Panc1 (cell line): ENCODE data around the gene NDNF. TPM values are rescaled to one million over a fixed set of nuclear protein-coding genes. Genes with fewer than 3 reads are reported as not detected.

Experiments used
- ATAC-seq: fragments of 200-7000 bp; cut with Tn5 transposase; 2 replicates; pipeline ENCODE4 v1.9.1; 2020; ENCODE audit warnings: mild to moderate bottlenecking, moderate library complexity
- BruUV-seq: library from RNA; stranded (reverse); fragments of 400-500 nt; replicated peaks from 2 replicates; lab custom pipeline; 2021; lab: Mats Ljungman, UMichigan
- CTCF ChIA-PET: fragments of 300-600 bp; sonication (Branson Sonifier 250); formaldehyde crosslinking; loops from one replicate; lab custom pipeline; 2022; ENCODE audit warnings: antibody characterized with exemption; lab: Charles Lee
- POLR2A ChIA-PET: fragments of 300-600 bp; sonication (Branson Sonifier 250); formaldehyde crosslinking; loops from one replicate; lab custom pipeline; 2022; ENCODE audit warnings: antibody characterized with exemption; lab: Charles Lee
- DNase-seq: peaks from one replicate; pipeline ENCODE4 v3.0.0-alpha.2; 2010; ENCODE audit warnings: low read depth, low spot score
- H3K27ac ChIP-seq: 2 replicates; pipeline ENCODE4 v1.5.1; 2011; ENCODE audit warnings: mild to moderate bottlenecking, low read length, inconsistent platforms
- H3K27me3 ChIP-seq: fragments of 200-500 bp; sonication (Bioruptor generic); 2 replicates; pipeline ENCODE4 v1.6.0; 2014; ENCODE audit warnings: low read length, inconsistent platforms; ENCODE audit not compliant: control insufficient read depth, insufficient read depth
- H3K36me3 ChIP-seq: fragments of 200-500 bp; sonication (Bioruptor generic); 2 replicates; pipeline ENCODE4 v1.5.1; 2014; ENCODE audit warnings: inconsistent platforms, mild to moderate bottlenecking, low read length, moderate library complexity; ENCODE audit not compliant: control insufficient read depth, insufficient read depth
- H3K4me1 ChIP-seq: 2 replicates; pipeline ENCODE4 v1.5.1; 2011; ENCODE audit warnings: inconsistent platforms, mild to moderate bottlenecking, low read length, moderate library complexity; ENCODE audit not compliant: control insufficient read depth, insufficient read depth
- H3K4me3 ChIP-seq, 2 experiments: 2 replicates each; pipeline ENCODE4 v1.5.1; 2011 to 2012; ENCODE audit warnings: low read depth in 2 of 2, low read length in 2 of 2, mild to moderate bottlenecking in 2 of 2, inconsistent platforms in 1 of 2, moderate library complexity in 1 of 2
- H3K9me3 ChIP-seq: fragments of 200-500 bp; sonication (Bioruptor generic); 2 replicates; pipeline ENCODE4 v1.5.1; 2014; ENCODE audit warnings: low read depth, mild to moderate bottlenecking, inconsistent platforms, low read length, moderate library complexity; ENCODE audit not compliant: control insufficient read depth, insufficient read depth
- POLR2AphosphoS5 ChIP-seq: IDR thresholded peaks from 2 replicates; pipeline ENCODE4 v1.6.1; 2012; ENCODE audit warnings: mild to moderate bottlenecking, low read depth, low read length, moderate library complexity
- REST ChIP-seq, 2 experiments: IDR thresholded peaks; 2 replicates each; pipeline ENCODE4 v1.6.1; 2011 to 2012; ENCODE audit warnings: low read depth in 2 of 2, control low read depth in 1 of 2, low read length in 1 of 2, mild to moderate bottlenecking in 1 of 2, moderate library complexity in 1 of 2; ENCODE audit not compliant: insufficient read depth in 1 of 2
- SIN3A ChIP-seq: IDR thresholded peaks from 2 replicates; pipeline ENCODE4 v1.6.1; 2012; ENCODE audit warnings: low read depth, mild to moderate bottlenecking, low read length, moderate library complexity, borderline replicate concordance; ENCODE audit not compliant: insufficient read depth
- TCF7L2 ChIP-seq: IDR thresholded peaks from 2 replicates; pipeline ENCODE4 v1.6.1; 2011; ENCODE audit warnings: mild to moderate bottlenecking, low read depth, low read length, inconsistent platforms
- in situ Hi-C: cut with HindIII; loops from 2 replicates; pipeline ENCODE4 v1.10.0; 2016; ENCODE audit warnings: low sequenced_read_pairs, low pct_unique_long_range_greater_than_20kb
- intact Hi-C: fragments of 100-400 bp; cut with micrococcal nuclease; formaldehyde crosslinking; loops from one replicate; pipeline ENCODE4 v1.10.0; 2022; ENCODE audit not compliant: unreplicated experiment
- total RNA-seq: library from RNA; stranded (reverse); gene quantifications from one replicate; pipeline ENCODE4 v1.2.1, GENCODE V29; 2021; ENCODE audit not compliant: unreplicated experiment
- TF ChIP-seq, protein P1 (sequence below): fragments of 450-650 bp; IDR thresholded peaks from 2 replicates; pipeline ENCODE4 v1.5.1; 2017; ENCODE audit warnings: mild to moderate bottlenecking

Gene NDNF
- total RNA-seq, 1 experiment from 2014 or later, result 0.10 TPM

DNA sequence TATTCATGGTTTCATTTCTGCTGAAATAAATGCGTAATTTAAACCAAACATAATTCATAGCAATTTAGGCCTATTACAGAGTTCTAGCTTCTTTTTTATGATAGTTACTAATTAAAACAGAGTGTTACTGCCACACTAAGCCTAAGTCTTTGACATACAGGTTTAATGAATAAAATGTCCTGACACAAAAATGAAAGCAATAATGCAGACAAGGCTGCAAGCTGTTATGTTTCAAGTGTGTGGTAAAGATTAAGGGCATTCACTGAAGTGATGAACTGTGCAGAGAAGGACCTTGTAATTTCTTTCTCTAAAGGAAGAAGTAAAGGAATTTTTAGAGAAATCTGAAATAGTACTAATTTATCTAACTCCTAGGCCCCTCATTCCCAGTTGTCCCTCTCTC, 2.9 kb downstream of the NDNF start:
- POLR2A ChIA-PET, result no interaction called here
- H3K4me3 ChIP-seq, result no peak overlapping the region
- H3K27me3 ChIP-seq, result peaks cover 3% of the 10 kb centered on the region
- no TSS peak for BruUV-seq
- no peak for TF ChIP-seq TCF7L2
- TF ChIP-seq, protein P1, sequence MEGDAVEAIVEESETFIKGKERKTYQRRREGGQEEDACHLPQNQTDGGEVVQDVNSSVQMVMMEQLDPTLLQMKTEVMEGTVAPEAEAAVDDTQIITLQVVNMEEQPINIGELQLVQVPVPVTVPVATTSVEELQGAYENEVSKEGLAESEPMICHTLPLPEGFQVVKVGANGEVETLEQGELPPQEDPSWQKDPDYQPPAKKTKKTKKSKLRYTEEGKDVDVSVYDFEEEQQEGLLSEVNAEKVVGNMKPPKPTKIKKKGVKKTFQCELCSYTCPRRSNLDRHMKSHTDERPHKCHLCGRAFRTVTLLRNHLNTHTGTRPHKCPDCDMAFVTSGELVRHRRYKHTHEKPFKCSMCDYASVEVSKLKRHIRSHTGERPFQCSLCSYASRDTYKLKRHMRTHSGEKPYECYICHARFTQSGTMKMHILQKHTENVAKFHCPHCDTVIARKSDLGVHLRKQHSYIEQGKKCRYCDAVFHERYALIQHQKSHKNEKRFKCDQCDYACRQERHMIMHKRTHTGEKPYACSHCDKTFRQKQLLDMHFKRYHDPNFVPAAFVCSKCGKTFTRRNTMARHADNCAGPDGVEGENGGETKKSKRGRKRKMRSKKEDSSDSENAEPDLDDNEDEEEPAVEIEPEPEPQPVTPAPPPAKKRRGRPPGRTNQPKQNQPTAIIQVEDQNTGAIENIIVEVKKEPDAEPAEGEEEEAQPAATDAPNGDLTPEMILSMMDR, result no peak
- TF ChIP-seq REST (IDR thresholded peaks at IDR 0.05; ENCODE audit: insufficient read depth in 1 of 2, low read depth in 2 of 2, low read length in 1 of 2), result no peak
- no peak for TF ChIP-seq POLR2AphosphoS5
- TF ChIP-seq SIN3A, result no peak
- intact Hi-C loops, result no loop called here
- no peaks in the 10 kb centered on the region for H3K36me3 ChIP-seq
- H3K27ac ChIP-seq, result no peak overlapping the region
- H3K4me1 ChIP-seq, result no peaks in the 10 kb centered on the region; the same call in 1 of the 2 replicates
- CTCF ChIA-PET, result no interaction called here
- no peaks in the 10 kb centered on the region for H3K9me3 ChIP-seq
- ATAC-seq, result no peak
- in situ Hi-C loops, result no loop called here
- no peak for DNase-seq

GRCh38 chr4:121064482-121064881, 7.9 kb downstream of the NDNF start:
- H3K4me3 ChIP-seq, result no peak overlapping the region
- in situ Hi-C loops (no loop called here), intact Hi-C loops (no loop called here)
- H3K27ac ChIP-seq, result no peak overlapping the region
- no peak for DNase-seq
- H3K27me3 ChIP-seq, result no peaks in the 10 kb centered on the region
- H3K36me3 ChIP-seq, result no peaks in the 10 kb centered on the region
- no TSS peak for BruUV-seq
- no peak for ATAC-seq
- no peaks in the 10 kb centered on the region for H3K9me3 ChIP-seq
- CTCF ChIA-PET, result no interaction called here
- POLR2A ChIA-PET, result no interaction called here
- H3K4me1 ChIP-seq, result no peaks in the 10 kb centered on the region
- TF ChIP-seq POLR2AphosphoS5, result no peak
- TF ChIP-seq, protein P1, result no peak
- TF ChIP-seq REST (IDR thresholded peaks at IDR 0.05; ENCODE audit: insufficient read depth in 1 of 2, low read depth in 2 of 2, low read length in 1 of 2), result no peak
- TF ChIP-seq TCF7L2, result no peak
- no peak for TF ChIP-seq SIN3A
